Measurements from ENCODE around the gene HECTD4.

DNA sequence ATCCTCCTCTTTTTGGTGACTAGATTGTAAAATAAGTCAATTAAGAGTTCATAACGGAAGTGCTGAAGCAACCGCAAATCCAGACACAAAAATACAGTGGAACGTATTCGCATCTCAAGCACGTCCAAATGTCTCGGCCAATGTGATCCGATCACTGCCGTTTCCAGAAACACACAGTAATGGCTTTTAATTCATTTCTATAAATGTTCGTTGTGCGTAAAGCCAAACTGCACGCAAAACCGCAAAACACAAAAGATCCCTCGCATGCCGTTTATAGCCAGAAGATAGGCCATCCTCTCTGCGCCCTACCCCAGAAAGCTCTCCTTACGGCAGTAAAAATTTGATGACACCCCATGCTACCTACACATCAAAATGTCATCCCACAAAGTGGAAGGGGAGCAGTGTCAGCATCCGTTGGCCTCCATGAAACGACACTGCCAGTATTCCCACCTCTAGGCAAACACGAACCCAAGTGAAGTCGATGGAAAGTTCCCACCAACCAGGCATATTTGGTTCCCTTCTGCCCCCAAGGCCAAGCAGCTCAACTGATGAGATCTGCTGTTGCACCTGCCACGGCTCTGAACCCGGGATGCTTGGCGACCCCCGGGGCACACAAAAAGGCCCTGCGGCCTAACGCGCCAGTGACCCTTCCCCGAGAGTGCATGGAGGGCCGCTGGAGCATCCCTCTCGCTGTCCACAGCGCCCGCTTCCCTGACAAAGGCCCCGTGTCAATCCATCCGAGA is 1.4 kb downstream of the HECTD4 start:
- no peak for TF ChIP-seq POLR2A (IDR thresholded peaks at IDR 0.05; ENCODE audit: low read length)
- TF ChIP-seq GATA1 (IDR thresholded peaks at IDR 0.05; ENCODE audit: low read depth, low read length) = no peak

Data from erythroblast (primary cell).